Ishikawa (cell line): ENCODE results near the gene DOK6.

Experiments
- CEBPB ChIP-seq: IDR thresholded peaks from 2 replicates; pipeline ENCODE4 v1.6.1; 2012
- CREB1 ChIP-seq: IDR thresholded peaks from 2 replicates; pipeline ENCODE4 v1.6.1; 2012; ENCODE audit warnings: low read depth
- EGR1 ChIP-seq: IDR thresholded peaks from 2 replicates; pipeline ENCODE4 v1.6.1; 2012
- EP300 ChIP-seq: IDR thresholded peaks from 2 replicates; pipeline ENCODE4 v1.6.1; 2012; ENCODE audit warnings: borderline replicate concordance
- FOXM1 ChIP-seq: IDR thresholded peaks from 2 replicates; pipeline ENCODE4 v1.6.1; 2012; ENCODE audit warnings: low read depth, borderline replicate concordance
- MAX ChIP-seq: IDR thresholded peaks from 2 replicates; pipeline ENCODE4 v1.6.1; 2012
- NFIC ChIP-seq: IDR thresholded peaks from 2 replicates; pipeline ENCODE4 v1.6.1; 2012
- RAD21 ChIP-seq: IDR thresholded peaks from 2 replicates; pipeline ENCODE4 v1.6.1; 2012; ENCODE audit warnings: low read depth
- REST ChIP-seq: IDR thresholded peaks from 2 replicates; pipeline ENCODE4 v1.6.1; 2012; ENCODE audit warnings: low read depth, mild to moderate bottlenecking
- TAF1 ChIP-seq: IDR thresholded peaks from 2 replicates; pipeline ENCODE4 v1.6.1; 2012; ENCODE audit warnings: low read depth, mild to moderate bottlenecking
- TCF12 ChIP-seq: IDR thresholded peaks from 2 replicates; pipeline ENCODE4 v1.6.1; 2012; ENCODE audit warnings: low read depth
- TEAD4 ChIP-seq: IDR thresholded peaks from 2 replicates; pipeline ENCODE4 v1.6.1; 2012
- USF1 ChIP-seq: IDR thresholded peaks from 2 replicates; pipeline ENCODE4 v1.6.1; 2012
- YY1 ChIP-seq: IDR thresholded peaks from 2 replicates; pipeline ENCODE4 v1.6.1; 2012; ENCODE audit warnings: low read depth
- ZBTB7A ChIP-seq: IDR thresholded peaks from 2 replicates; pipeline ENCODE4 v1.6.1; 2012; ENCODE audit warnings: low read depth

Gene DOK6

DNA sequence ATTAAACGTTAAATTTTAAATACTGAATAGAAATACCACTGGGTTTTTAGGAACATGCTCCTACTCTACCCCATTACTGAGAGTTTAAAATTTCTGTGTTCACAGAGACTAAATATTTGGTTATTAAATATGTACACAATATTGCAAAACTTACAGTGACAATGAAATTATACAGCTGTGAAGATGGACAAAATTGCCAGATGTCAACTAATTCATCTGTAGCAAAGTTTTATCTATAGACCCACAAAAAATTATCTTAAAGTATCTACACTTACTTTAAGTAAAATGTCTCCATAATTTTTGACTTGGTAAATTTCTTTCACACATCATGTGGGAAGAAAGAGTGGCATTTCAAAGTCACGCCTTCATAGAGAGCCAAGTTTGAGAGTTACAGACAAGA is 333.8 kb downstream of the DOK6 start:
- no peak for TF ChIP-seq TEAD4
- TF ChIP-seq USF1 = no peak
- TF ChIP-seq ZBTB7A = no peak
- TF ChIP-seq REST = no peak
- no peak for TF ChIP-seq TAF1
- no peak for TF ChIP-seq TCF12
- TF ChIP-seq NFIC = no peak
- TF ChIP-seq YY1 = no peak

GRCh38 chr18:69736730-69737129 is 336.0 kb downstream of the DOK6 start:
- TF ChIP-seq MAX (no peak), REST (no peak), RAD21 (no peak)

DNA sequence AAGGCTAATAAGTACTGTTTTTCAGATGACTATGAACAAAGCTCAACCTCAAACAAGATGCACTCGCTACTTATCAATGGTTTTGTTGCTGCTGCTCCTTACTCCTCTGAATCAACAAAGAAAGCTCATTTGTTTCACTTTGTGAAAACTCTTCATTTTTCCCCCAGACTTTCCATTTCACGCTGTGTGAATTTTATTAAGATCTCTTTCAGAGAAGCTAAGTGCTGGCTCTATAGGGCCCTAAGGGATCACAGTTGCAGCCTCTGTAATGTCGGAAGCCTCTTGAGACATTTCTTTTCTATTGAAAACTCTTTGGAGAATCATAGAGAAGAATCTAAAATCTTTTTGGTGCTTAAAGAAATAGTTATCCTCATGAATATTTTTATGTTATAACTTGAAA is 337.2 kb downstream of the DOK6 start:
- TF ChIP-seq EP300 (no peak), REST (no peak), ZBTB7A (no peak), CREB1 (no peak), NFIC (no peak)

GRCh38 chr18:69747388-69747787 is 346.7 kb downstream of the DOK6 start:
- TF ChIP-seq MAX (no peak), USF1 (no peak), NFIC (no peak), ZBTB7A (no peak), REST (no peak), FOXM1 (no peak), YY1 (no peak), CREB1 (no peak), EGR1 (no peak), TEAD4 (no peak), EP300 (no peak), CEBPB (no peak), TCF12 (no peak), TAF1 (no peak), RAD21 (no peak)
